ENCODE data around the gene CILP2.

DNA sequence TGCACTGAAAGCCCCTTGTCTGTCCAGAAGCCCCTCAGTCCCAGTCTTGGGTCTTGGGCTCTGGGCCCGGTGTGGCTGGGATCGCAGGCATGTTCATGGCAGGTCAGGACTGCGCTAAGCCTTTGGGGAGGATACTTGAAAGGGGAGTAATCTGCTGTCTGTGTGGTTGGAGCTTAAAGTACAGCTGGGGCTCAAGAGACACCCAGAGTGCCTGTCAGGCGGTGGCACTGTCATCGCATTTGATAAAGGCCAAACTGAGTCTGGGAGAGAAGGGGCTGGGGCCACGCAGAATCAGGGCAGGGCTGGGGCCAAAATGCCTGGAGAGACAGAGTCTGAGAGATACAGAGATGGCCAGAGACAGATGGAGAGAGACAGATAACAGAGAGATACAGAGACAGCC, 4.2 kb upstream of the CILP2 start:
- TF ChIP-seq, protein P1, sequence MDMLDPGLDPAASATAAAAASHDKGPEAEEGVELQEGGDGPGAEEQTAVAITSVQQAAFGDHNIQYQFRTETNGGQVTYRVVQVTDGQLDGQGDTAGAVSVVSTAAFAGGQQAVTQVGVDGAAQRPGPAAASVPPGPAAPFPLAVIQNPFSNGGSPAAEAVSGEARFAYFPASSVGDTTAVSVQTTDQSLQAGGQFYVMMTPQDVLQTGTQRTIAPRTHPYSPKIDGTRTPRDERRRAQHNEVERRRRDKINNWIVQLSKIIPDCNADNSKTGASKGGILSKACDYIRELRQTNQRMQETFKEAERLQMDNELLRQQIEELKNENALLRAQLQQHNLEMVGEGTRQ (IDR thresholded peaks at IDR 0.05; ENCODE audit: low read depth, low read length): no peak
- TF ChIP-seq, protein P2, sequence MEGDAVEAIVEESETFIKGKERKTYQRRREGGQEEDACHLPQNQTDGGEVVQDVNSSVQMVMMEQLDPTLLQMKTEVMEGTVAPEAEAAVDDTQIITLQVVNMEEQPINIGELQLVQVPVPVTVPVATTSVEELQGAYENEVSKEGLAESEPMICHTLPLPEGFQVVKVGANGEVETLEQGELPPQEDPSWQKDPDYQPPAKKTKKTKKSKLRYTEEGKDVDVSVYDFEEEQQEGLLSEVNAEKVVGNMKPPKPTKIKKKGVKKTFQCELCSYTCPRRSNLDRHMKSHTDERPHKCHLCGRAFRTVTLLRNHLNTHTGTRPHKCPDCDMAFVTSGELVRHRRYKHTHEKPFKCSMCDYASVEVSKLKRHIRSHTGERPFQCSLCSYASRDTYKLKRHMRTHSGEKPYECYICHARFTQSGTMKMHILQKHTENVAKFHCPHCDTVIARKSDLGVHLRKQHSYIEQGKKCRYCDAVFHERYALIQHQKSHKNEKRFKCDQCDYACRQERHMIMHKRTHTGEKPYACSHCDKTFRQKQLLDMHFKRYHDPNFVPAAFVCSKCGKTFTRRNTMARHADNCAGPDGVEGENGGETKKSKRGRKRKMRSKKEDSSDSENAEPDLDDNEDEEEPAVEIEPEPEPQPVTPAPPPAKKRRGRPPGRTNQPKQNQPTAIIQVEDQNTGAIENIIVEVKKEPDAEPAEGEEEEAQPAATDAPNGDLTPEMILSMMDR (conservative IDR thresholded peaks at IDR 0.05; ENCODE audit: low read depth, low read length): no peak

All from IMR-90 (cell line).